CD14-positive monocyte (primary cell): ENCODE results near the gene ERBB4. TPM values are rescaled to one million over a fixed set of nuclear protein-coding genes. Genes with fewer than 3 reads are reported as not detected.

Experiments
- DNase-seq, 3 donors: peaks; one replicate each; pipeline ENCODE4 v3.0.0-alpha.2; 2011 to 2022
- H2AFZ ChIP-seq: 2 replicates; pipeline ENCODE4 v1.6.0; 2012; ENCODE audit warnings: mild to moderate bottlenecking, low read depth, low read length, inconsistent platforms; ENCODE audit not compliant: insufficient read depth, poor library complexity, severe bottlenecking
- H3K27ac ChIP-seq, 2 donors: 1 replicate in 1 of 2; 2 replicates in 1 of 2; pipeline ENCODE4 v1.5.1; 2012 to 2013; ENCODE audit warnings: low read length in 2 of 2, control low read depth in 1 of 2, inconsistent platforms in 1 of 2, low read depth in 1 of 2, mild to moderate bottlenecking in 1 of 2
- H3K27me3 ChIP-seq, 2 donors: one replicate each; pipeline versions ENCODE4 v1.6.0 to v1.6.1; 2011 to 2013; ENCODE audit warnings: low read length in 2 of 2; ENCODE audit not compliant: control insufficient read depth in 2 of 2, insufficient read depth in 2 of 2
- H3K36me3 ChIP-seq, 2 donors: replicated peaks in 1 of 2; 1 replicate in 1 of 2; 2 replicates in 1 of 2; pipeline versions ENCODE4 v1.5.1 to v1.6.1; 2012 to 2013; ENCODE audit warnings: low read length in 2 of 2, control low read depth in 1 of 2, inconsistent platforms in 1 of 2, mild to moderate bottlenecking in 1 of 2; ENCODE audit not compliant: insufficient read depth in 2 of 2, control insufficient read depth in 1 of 2
- H3K4me1 ChIP-seq, 2 donors: 1 replicate in 1 of 2; 2 replicates in 1 of 2; pipeline versions ENCODE4 v1.5.1 to v1.6.1; 2012 to 2013; ENCODE audit warnings: low read length in 2 of 2, control low read depth in 1 of 2, inconsistent platforms in 1 of 2, mild to moderate bottlenecking in 1 of 2, moderate library complexity in 1 of 2; ENCODE audit not compliant: insufficient read depth in 2 of 2, control insufficient read depth in 1 of 2
- H3K4me2 ChIP-seq: replicated peaks from 2 replicates; pipeline ENCODE3; 2012; ENCODE audit warnings: low read length, moderate library complexity, mild to moderate bottlenecking; ENCODE audit not compliant: poor library complexity, severe bottlenecking; ENCODE audit errors: extremely low read depth
- H3K4me3 ChIP-seq, 3 experiments: fragments of 200-600 bp in 1 of 3; sonication (generic) in 1 of 3; replicated peaks in 1 of 3; 1 replicate in 2 of 3; 2 replicates in 1 of 3; pipeline ENCODE4 v1.5.1; 2011 to 2013; ENCODE audit warnings: low read length in 3 of 3, mild to moderate bottlenecking in 3 of 3, control low read depth in 2 of 3, low read depth in 2 of 3, inconsistent platforms in 1 of 3, moderate library complexity in 1 of 3
- H3K79me2 ChIP-seq: 2 replicates; pipeline ENCODE4 v1.6.0; 2012; ENCODE audit warnings: mild to moderate bottlenecking, control low read depth, inconsistent platforms, low read length, moderate library complexity; ENCODE audit not compliant: insufficient read depth
- H3K9ac ChIP-seq: 2 replicates; pipeline ENCODE4 v1.6.0; 2017; ENCODE audit warnings: low read length, mild to moderate bottlenecking; ENCODE audit not compliant: insufficient read depth, poor library complexity, severe bottlenecking
- H3K9me3 ChIP-seq, 2 donors: replicated peaks in 1 of 2; 1 replicate in 1 of 2; 2 replicates in 1 of 2; pipeline versions ENCODE4 v1.5.1 to v1.6.1; 2012 to 2013; ENCODE audit warnings: low read length in 2 of 2, control low read depth in 1 of 2; ENCODE audit not compliant: control insufficient read depth in 1 of 2, insufficient read depth in 1 of 2
- H4K20me1 ChIP-seq: 2 replicates; pipeline ENCODE4 v1.6.0; 2012; ENCODE audit warnings: mild to moderate bottlenecking, low read length, control low read depth, moderate library complexity; ENCODE audit not compliant: insufficient read depth
- H3K27ac Mint-ChIP-seq, 7 donors: one replicate each; pipeline ENCODE4 v1.8.0; 2020; ENCODE audit warnings: mild to moderate bottlenecking in 7 of 7, mixed read lengths in 7 of 7, moderate library complexity in 6 of 7, inconsistent platforms in 2 of 7
- H3K27me3 Mint-ChIP-seq, 3 donors: one replicate each; pipeline ENCODE4 v1.8.0; 2021 to 2022; ENCODE audit warnings: low read depth in 3 of 3, mild to moderate bottlenecking in 3 of 3, mixed read lengths in 3 of 3, moderate library complexity in 3 of 3, inconsistent platforms in 1 of 3
- H3K36me3 Mint-ChIP-seq, 2 donors: one replicate each; pipeline ENCODE4 v1.8.0; 2020; ENCODE audit warnings: mixed read lengths in 2 of 2, inconsistent platforms in 1 of 2, mild to moderate bottlenecking in 1 of 2
- H3K4me1 Mint-ChIP-seq: one replicate; pipeline ENCODE4 v1.8.0; 2020; ENCODE audit warnings: mild to moderate bottlenecking, mixed read lengths
- H3K4me3 Mint-ChIP-seq, 2 donors: one replicate each; pipeline ENCODE4 v1.8.0; 2020; ENCODE audit warnings: mild to moderate bottlenecking in 2 of 2, mixed read lengths in 2 of 2, moderate library complexity in 1 of 2
- H3K9me3 Mint-ChIP-seq, 7 donors: one replicate each; pipeline ENCODE4 v1.8.0; 2020 to 2022; ENCODE audit warnings: mixed read lengths in 7 of 7, mild to moderate bottlenecking in 6 of 7, moderate library complexity in 6 of 7, inconsistent platforms in 2 of 7
- CTCF ChIP-seq: fragments of 200-600 bp; IDR thresholded peaks from one replicate; pipeline ENCODE4 v1.8.0; 2022; ENCODE audit warnings: antibody characterized with exemption, mild to moderate bottlenecking
- WGBS: methylation state at CpG from one replicate; pipeline ENCODE4 v1.1.5; 2013; ENCODE audit warnings: missing lambda C conversion rate; ENCODE audit not compliant: insufficient coverage; 5-methylcytosine and 5-hydroxymethylcytosine counted together
- intact Hi-C, 2 donors: fragments of 100-400 bp; cut with micrococcal nuclease; formaldehyde crosslinking; loops; one replicate each; pipeline versions ENCODE4 v1.15.0 to v1.15.1; 2023
- polyA plus RNA-seq, 3 donors: library from polyadenylated mRNA; depleted of rRNA in 1 of 3; unstranded in 2 of 3; stranded (reverse) in 1 of 3; fragments of 300-500 nt in 2 of 3; fragments of >200 nt in 1 of 3; fragmentation: Illumina TruSeq in 2 of 3; gene quantifications; 1 replicate in 2 of 3; 2 replicates in 1 of 3; pipeline ENCODE4 v1.2.3, GENCODE V29; 2012 to 2021

Gene ERBB4
- polyA plus RNA-seq, 3 donors: not detected

- H4K20me1 ChIP-seq: no peaks in the 10 kb centered on the region
- no CpG with 5 or more reads among the region's 3 CpGs for WGBS
- no peaks in the 10 kb centered on the region for H3K36me3 ChIP-seq
- no peak overlapping the region for H3K9ac ChIP-seq
- Mint-ChIP-seq H3K27ac (no peak overlapping the region), H3K9me3 (no peaks in the 10 kb centered on the region), H3K27me3 (no peaks in the 10 kb centered on the region), H3K4me3 (no peak overlapping the region), H3K36me3 (no peaks in the 10 kb centered on the region), H3K4me1 (no peaks in the 10 kb centered on the region)
- no peak for TF ChIP-seq CTCF
- no peak overlapping the region for H3K4me3 ChIP-seq
- intact Hi-C loops: no loop called here
- H3K27ac ChIP-seq: no peak overlapping the region
- H3K9me3 ChIP-seq: no peaks in the 10 kb centered on the region
- no peaks in the 10 kb centered on the region for H3K79me2 ChIP-seq
- no peaks in the 10 kb centered on the region for H3K27me3 ChIP-seq
- DNase-seq: no peak
- no peak overlapping the region for H3K4me2 ChIP-seq
- H2AFZ ChIP-seq: no peak overlapping the region
- no peaks in the 10 kb centered on the region for H3K4me1 ChIP-seq
Measured at GRCh38 chr2:211845338-211846035, 693.1 kb downstream of the ERBB4 start.

GRCh38 chr2:211837706-211838105, 700.9 kb downstream of the ERBB4 start:
- Histone ChIP-seq H3K36me3 (no peaks in the 10 kb centered on the region), H3K4me2 (no peak overlapping the region), H3K9ac (no peak overlapping the region), H3K4me1 (no peaks in the 10 kb centered on the region), H2AFZ (no peak overlapping the region), H3K4me3 (no peak overlapping the region), H3K27ac (no peak overlapping the region), H3K27me3 (no peaks in the 10 kb centered on the region), H4K20me1 (no peaks in the 10 kb centered on the region), H3K79me2 (no peaks in the 10 kb centered on the region), H3K9me3 (no peaks in the 10 kb centered on the region)
- no peaks in the 10 kb centered on the region for H3K4me1 Mint-ChIP-seq
- no peaks in the 10 kb centered on the region for H3K9me3 Mint-ChIP-seq
- no peak overlapping the region for H3K27ac Mint-ChIP-seq
- WGBS: no CpG with 5 or more reads among the region's 2 CpGs
- no peak for DNase-seq
- no peak for TF ChIP-seq CTCF
- H3K4me3 Mint-ChIP-seq: no peak overlapping the region
- H3K36me3 Mint-ChIP-seq: no peaks in the 10 kb centered on the region
- H3K27me3 Mint-ChIP-seq: peaks cover 0 to 2% (median 0%) of the 10 kb centered on the region in 3 donors
- intact Hi-C loops: no loop called here
